HFF-Myc (cell line): ENCODE results near the gene PDCD7.

Source experiments
- DNase-seq: peaks from one replicate; pipeline ENCODE4 v3.0.0-alpha.2; 2011; ENCODE audit warnings: low read depth; ENCODE audit errors: extremely low read depth
- H3K4me3 ChIP-seq: replicated peaks from 2 replicates; pipeline ENCODE4 v1.5.1; 2011; ENCODE audit warnings: low read depth, mild to moderate bottlenecking, control low read depth, low read length
- TF ChIP-seq, protein P1 (sequence below): IDR thresholded peaks from 2 replicates; pipeline ENCODE4 v1.5.1; 2012; ENCODE audit warnings: mild to moderate bottlenecking, low read depth, low read length, control low read depth; ENCODE audit errors: missing control alignments

Gene PDCD7

GRCh38 chr15:65085990-65086679 is 47.5 kb downstream of the PDCD7 start:
- no peak overlapping the region for H3K4me3 ChIP-seq
- TF ChIP-seq, protein P1, sequence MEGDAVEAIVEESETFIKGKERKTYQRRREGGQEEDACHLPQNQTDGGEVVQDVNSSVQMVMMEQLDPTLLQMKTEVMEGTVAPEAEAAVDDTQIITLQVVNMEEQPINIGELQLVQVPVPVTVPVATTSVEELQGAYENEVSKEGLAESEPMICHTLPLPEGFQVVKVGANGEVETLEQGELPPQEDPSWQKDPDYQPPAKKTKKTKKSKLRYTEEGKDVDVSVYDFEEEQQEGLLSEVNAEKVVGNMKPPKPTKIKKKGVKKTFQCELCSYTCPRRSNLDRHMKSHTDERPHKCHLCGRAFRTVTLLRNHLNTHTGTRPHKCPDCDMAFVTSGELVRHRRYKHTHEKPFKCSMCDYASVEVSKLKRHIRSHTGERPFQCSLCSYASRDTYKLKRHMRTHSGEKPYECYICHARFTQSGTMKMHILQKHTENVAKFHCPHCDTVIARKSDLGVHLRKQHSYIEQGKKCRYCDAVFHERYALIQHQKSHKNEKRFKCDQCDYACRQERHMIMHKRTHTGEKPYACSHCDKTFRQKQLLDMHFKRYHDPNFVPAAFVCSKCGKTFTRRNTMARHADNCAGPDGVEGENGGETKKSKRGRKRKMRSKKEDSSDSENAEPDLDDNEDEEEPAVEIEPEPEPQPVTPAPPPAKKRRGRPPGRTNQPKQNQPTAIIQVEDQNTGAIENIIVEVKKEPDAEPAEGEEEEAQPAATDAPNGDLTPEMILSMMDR, result peak; percentile 67
- no peak for DNase-seq

DNA sequence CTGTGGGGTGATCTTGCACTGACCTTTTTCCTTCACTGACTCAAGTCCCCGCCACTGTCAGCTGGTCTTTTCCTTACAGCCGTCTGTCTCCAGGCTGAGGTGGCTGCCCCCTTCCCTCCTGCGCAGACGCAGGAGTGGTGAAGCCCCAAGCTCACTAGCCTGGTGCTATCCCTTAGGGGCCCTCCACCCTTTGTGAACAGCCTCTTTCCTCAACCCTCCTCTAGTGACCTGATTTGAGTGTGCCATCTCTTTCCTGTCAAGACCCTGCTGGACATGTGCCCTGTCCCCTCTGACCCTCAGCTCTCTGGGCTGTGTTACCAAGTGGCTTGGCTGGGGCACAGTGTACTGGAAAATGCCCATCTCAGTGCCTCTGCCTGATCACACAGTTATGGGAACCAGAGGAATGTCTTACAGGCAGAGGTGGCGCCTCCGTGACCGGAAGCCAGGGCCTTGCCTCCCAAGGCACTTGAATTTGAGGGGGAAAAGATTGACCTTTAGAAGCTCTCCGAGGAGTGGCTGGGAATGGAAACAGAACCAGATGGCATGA is 48.3 kb downstream of the PDCD7 start:
- TF ChIP-seq, protein P1, result no peak
- H3K4me3 ChIP-seq, result no peak overlapping the region
- DNase-seq, result no peak

DNA sequence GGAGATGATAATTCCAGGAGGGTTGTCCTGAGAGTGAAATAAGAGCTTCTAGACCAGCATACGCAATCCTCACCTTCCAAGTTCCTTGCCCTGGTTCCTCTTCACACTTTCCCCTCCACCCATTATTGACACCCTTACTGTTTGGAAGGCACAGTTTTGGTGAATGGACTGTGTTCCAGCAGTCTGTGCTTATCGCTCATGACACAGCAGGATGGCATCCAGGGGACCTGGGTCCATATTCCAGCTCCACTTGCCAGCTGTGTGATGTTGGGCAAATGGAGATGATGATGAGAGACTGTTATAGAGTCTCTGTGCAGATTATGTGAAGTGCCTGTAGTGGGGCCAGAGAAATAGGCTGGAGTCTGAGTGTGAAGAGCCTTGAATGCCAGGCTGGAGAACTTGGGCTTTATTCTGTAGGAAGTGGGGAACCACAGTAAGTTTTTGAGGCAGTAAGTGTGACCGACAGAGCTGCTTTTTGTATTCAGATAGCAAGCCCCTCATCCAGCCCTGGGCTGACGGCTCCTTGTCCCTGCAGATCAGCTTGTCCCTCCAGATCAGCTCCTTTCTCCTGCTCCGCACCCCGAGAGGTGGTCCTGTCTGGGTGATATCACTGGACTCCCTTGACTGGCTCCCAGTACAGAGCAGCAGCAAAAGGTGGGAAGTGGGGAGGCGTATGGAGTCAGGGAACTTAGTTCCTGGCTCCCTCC is 49.0 kb downstream of the PDCD7 start:
- no peak overlapping the region for H3K4me3 ChIP-seq
- no peak for DNase-seq
- TF ChIP-seq, protein P1, result no peak

GRCh38 chr15:65083262-65083701 is 50.3 kb downstream of the PDCD7 start:
- no peak for DNase-seq
- TF ChIP-seq, protein P1, result peak; percentile 22
- H3K4me3 ChIP-seq, result no peak overlapping the region

DNA sequence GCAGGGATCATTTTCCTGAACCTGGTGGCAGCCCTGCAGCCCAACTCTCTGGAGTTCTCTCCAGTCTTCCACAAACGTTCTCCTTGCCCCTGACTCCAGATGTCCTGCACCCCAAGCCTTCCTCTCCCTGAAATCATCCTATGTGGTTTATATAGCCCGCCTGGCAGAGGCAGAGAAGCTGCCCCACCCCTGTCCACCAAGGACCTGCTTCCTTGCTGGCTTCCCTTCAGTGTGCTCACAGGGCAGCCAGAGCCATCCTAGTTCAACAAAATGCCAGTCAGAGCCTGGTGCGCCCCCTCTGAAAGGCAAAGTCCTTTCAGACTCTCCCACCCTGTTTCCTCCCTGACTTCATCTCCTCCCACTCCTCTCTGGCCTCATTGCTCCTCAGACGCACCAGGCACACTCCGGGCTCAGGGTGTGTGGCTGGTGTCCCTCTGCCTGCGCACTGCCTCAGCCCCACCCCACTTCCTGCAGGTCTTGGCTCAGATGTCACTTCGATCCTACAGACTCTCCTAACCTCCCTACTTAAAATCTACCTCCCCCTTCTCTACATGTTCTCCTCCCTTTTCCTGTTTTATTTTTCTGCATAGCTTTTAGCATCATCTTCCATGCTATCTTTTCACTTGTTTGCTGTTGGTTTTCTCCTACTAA is 51.2 kb downstream of the PDCD7 start:
- no peak overlapping the region for H3K4me3 ChIP-seq
- no peak for DNase-seq
- TF ChIP-seq, protein P1, result no peak

DNA sequence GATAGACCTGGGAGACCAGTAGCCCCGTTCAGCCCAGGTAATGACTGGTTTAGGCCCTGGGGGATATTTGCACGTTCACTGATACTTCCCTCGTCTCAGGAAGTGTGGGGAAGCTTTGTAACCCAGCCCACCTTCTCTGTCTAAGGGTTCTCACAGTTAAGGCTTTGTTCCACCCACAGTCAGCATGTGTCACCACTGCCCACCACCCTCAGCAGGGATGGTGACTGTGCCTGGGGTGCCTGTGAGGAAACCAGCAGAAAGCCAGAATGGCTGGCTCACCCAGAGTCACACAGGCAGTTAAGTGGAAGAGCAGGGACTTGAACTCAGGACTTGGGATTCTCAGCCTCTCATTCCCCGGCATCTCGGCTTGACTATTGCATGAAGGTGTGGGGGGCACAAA is 51.9 kb downstream of the PDCD7 start:
- DNase-seq, result no peak
- H3K4me3 ChIP-seq, result no peak overlapping the region
- TF ChIP-seq, protein P1, result no peak
